Neural cell (in vitro differentiated cells): ENCODE results near the gene CCDC86. TPM values are rescaled to one million over a fixed set of nuclear protein-coding genes. Genes with fewer than 3 reads are reported as not detected.

Experiments
- H2AFZ ChIP-seq: fragments of 200-600, 300-800 bp; sonication (generic), shearing (Covaris generic); 2 replicates; pipeline ENCODE4 v1.6.0; 2014; ENCODE audit warnings: low read depth, mild to moderate bottlenecking, antibody characterized with exemption, low read length, moderate library complexity
- H3F3A ChIP-seq: fragments of 200-600 bp; shearing (Covaris generic); 2 replicates; pipeline ENCODE4 v1.6.1; 2016; ENCODE audit warnings: mild to moderate bottlenecking, moderate library complexity, mixed read lengths, antibody characterized with exemption, low read length; ENCODE audit not compliant: insufficient read depth, poor library complexity, severe bottlenecking
- H3K27ac ChIP-seq: fragments of 200-600, 300-800 bp; sonication (generic), shearing (Covaris generic); 2 replicates; pipeline ENCODE4 v1.5.1; 2014; ENCODE audit warnings: mild to moderate bottlenecking, low read length, moderate library complexity
- H3K27me3 ChIP-seq: fragments of 300-800, 200-600 bp; sonication (generic), shearing (Covaris generic); 2 replicates; pipeline ENCODE4 v1.6.0; 2014; ENCODE audit warnings: mild to moderate bottlenecking, low read depth, low read length, moderate library complexity; ENCODE audit not compliant: insufficient read depth
- H3K36me3 ChIP-seq: fragments of 300-800, 200-600 bp; sonication (generic), shearing (Covaris generic); 2 replicates; pipeline ENCODE4 v1.5.1; 2014; ENCODE audit warnings: mild to moderate bottlenecking, antibody characterized with exemption, low read length, moderate library complexity; ENCODE audit not compliant: insufficient read depth
- H3K4me2 ChIP-seq: fragments of 300-800, 200-600 bp; sonication (generic), shearing (Covaris generic); 2 replicates; pipeline ENCODE4 v1.6.0; 2014; ENCODE audit warnings: mild to moderate bottlenecking, low read length
- H3K4me3 ChIP-seq: fragments of 300-800, 200-600 bp; sonication (generic), shearing (Covaris generic); 2 replicates; pipeline ENCODE4 v1.5.1; 2014; ENCODE audit warnings: mild to moderate bottlenecking, low read length, moderate library complexity
- H3K79me2 ChIP-seq: fragments of 200-600 bp; shearing (Covaris generic); replicated peaks from 2 replicates; pipeline ENCODE4 v1.6.0; 2014; ENCODE audit warnings: mild to moderate bottlenecking, low read length, moderate library complexity; ENCODE audit not compliant: insufficient read depth
- H3K9ac ChIP-seq: fragments of 300-800, 200-600 bp; sonication (generic), shearing (Covaris generic); 2 replicates; pipeline ENCODE4 v1.6.1; 2016; ENCODE audit warnings: mild to moderate bottlenecking, low read length, mixed read lengths
- H3K9me2 ChIP-seq: fragments of 200-600 bp; shearing (Covaris generic); 2 replicates; pipeline ENCODE4 v1.6.1; 2016; ENCODE audit warnings: mild to moderate bottlenecking, low read length, mixed read lengths; ENCODE audit not compliant: insufficient read depth
- H3K9me3 ChIP-seq: fragments of 200-600, 300-800 bp; sonication (generic), shearing (Covaris generic); 2 replicates; pipeline ENCODE4 v1.6.1; 2016; ENCODE audit warnings: mild to moderate bottlenecking, mixed run types, low read length, moderate library complexity, mixed read lengths
- H4K20me1 ChIP-seq: fragments of 200-600 bp; shearing (Covaris generic); 2 replicates; pipeline ENCODE4 v1.6.1; 2016; ENCODE audit warnings: mild to moderate bottlenecking, mixed run types; ENCODE audit not compliant: insufficient read depth
- EP300 ChIP-seq: fragments of 450-650 bp; conservative IDR thresholded peaks from 2 replicates; pipeline ENCODE4 v1.6.1; 2014; ENCODE audit warnings: antibody characterized with exemption, mild to moderate bottlenecking, moderate library complexity; ENCODE audit not compliant: poor library complexity, severe bottlenecking
- EZH2 ChIP-seq: fragments of 200-600, 300-800 bp; shearing (Covaris generic), sonication (generic); IDR thresholded peaks from 2 replicates; pipeline ENCODE4 v1.6.1; 2014; ENCODE audit warnings: antibody characterized with exemption, low read length, borderline replicate concordance, mild to moderate bottlenecking; ENCODE audit not compliant: insufficient read depth, poor library complexity, severe bottlenecking
- MXI1 ChIP-seq: fragments of 450-650 bp; conservative IDR thresholded peaks from 2 replicates; pipeline ENCODE4 v1.6.1; 2014; ENCODE audit warnings: antibody characterized with exemption, mild to moderate bottlenecking; ENCODE audit not compliant: poor library complexity, severe bottlenecking
- POLR2AphosphoS5 ChIP-seq: IDR thresholded peaks from 2 replicates; pipeline ENCODE4 v1.6.1; 2012
- RAD21 ChIP-seq: fragments of 450-650 bp; conservative IDR thresholded peaks from 2 replicates; pipeline ENCODE4 v1.6.1; 2014; ENCODE audit warnings: antibody characterized with exemption, mild to moderate bottlenecking, moderate library complexity
- SMC3 ChIP-seq: fragments of 450-650 bp; conservative IDR thresholded peaks from 2 replicates; pipeline ENCODE4 v1.6.1; 2014; ENCODE audit warnings: antibody characterized with exemption, mild to moderate bottlenecking, moderate library complexity; ENCODE audit not compliant: poor library complexity
- TAF1 ChIP-seq: IDR thresholded peaks from 2 replicates; pipeline ENCODE4 v1.6.1; 2012; ENCODE audit warnings: low read depth
- polyA plus RNA-seq: library from polyadenylated mRNA; depleted of rRNA; stranded (reverse); fragments of >200 nt; gene quantifications from 2 replicates; pipeline ENCODE4 v1.2.3, GENCODE V29; 2014
- TF ChIP-seq, protein P1 (sequence below): IDR thresholded peaks from 2 replicates; pipeline ENCODE4 v1.6.1; 2012; ENCODE audit warnings: borderline replicate concordance
- TF ChIP-seq, protein P2 (sequence below): fragments of 450-650 bp; IDR thresholded peaks from 2 replicates; pipeline ENCODE4 v1.5.1; 2014; ENCODE audit warnings: antibody characterized with exemption, mild to moderate bottlenecking, moderate library complexity; ENCODE audit not compliant: poor library complexity, severe bottlenecking

Gene CCDC86
- polyA plus RNA-seq, 1 donor from 2014 or later = 0.16 TPM

DNA sequence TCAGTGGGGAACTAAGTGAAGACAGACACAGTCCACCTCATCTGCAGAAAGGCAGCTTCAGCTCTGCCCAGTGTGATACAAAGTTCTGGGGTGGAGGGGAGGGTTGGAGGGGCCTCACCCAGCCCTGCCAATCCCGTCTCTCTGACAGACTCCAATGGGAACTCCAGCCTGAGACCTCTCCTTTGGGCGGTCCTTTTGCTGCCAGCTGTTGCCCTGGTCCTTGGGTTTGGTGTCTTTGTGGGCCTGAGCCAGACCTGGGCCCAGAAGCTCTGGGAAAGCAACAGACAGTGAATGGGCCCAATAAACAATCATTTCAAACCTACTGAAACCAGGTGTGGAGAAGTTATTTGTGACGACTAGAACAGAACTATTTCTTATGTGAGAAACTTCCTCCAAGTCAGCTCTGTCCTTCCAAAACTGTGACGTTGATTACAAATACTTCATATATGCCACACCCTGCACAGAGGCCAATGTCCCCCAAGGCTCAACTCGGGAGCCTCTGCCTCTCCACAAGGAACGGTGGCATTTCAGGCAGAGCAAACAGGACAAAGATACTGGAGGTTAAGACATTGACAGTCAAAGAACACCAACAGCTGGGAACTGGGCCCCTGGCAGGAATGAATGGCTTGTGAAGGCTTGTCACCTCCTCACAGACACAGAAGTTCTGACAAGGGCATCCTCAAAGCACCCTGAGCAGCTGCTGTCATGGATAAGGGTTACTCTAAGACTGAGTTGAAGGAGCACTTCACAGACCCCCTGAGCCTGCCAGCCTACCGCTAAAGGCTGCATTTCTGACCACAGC is 33.7 kb downstream of the CCDC86 start:
- Histone ChIP-seq H3K9me3 (no peaks in the 10 kb centered on the region), H3K9me2 (no peaks in the 10 kb centered on the region), H3K4me2 (no peak overlapping the region), H3K27me3 (no peaks in the 10 kb centered on the region), H2AFZ (no peak overlapping the region), H3K9ac (no peak overlapping the region), H4K20me1 (no peaks in the 10 kb centered on the region), H3K79me2 (no peaks in the 10 kb centered on the region), H3F3A (no peaks in the 10 kb centered on the region), H3K27ac (no peak overlapping the region), H3K36me3 (no peaks in the 10 kb centered on the region), H3K4me3 (no peak overlapping the region)
- TF ChIP-seq EZH2 (no peak), RAD21 (no peak), EP300 (no peak)
- TF ChIP-seq, protein P1, sequence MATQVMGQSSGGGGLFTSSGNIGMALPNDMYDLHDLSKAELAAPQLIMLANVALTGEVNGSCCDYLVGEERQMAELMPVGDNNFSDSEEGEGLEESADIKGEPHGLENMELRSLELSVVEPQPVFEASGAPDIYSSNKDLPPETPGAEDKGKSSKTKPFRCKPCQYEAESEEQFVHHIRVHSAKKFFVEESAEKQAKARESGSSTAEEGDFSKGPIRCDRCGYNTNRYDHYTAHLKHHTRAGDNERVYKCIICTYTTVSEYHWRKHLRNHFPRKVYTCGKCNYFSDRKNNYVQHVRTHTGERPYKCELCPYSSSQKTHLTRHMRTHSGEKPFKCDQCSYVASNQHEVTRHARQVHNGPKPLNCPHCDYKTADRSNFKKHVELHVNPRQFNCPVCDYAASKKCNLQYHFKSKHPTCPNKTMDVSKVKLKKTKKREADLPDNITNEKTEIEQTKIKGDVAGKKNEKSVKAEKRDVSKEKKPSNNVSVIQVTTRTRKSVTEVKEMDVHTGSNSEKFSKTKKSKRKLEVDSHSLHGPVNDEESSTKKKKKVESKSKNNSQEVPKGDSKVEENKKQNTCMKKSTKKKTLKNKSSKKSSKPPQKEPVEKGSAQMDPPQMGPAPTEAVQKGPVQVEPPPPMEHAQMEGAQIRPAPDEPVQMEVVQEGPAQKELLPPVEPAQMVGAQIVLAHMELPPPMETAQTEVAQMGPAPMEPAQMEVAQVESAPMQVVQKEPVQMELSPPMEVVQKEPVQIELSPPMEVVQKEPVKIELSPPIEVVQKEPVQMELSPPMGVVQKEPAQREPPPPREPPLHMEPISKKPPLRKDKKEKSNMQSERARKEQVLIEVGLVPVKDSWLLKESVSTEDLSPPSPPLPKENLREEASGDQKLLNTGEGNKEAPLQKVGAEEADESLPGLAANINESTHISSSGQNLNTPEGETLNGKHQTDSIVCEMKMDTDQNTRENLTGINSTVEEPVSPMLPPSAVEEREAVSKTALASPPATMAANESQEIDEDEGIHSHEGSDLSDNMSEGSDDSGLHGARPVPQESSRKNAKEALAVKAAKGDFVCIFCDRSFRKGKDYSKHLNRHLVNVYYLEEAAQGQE = no peak

DNA sequence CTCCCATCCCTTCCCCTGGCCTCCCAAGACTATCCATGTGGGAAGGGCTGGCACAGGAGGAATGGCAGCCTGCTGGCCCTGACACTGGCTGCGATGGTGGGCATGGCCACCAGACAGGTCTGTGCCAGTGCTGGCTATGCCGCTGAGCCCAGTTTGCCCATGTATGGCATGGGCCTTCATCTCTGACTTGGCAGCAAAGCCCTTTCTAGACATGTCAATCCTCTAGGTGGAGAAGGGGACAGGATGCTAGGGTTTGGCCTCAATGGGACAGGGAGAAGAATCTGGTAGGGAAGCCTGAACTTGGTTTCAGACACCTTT is 34.2 kb downstream of the CCDC86 start:
- Histone ChIP-seq H3F3A (no peaks in the 10 kb centered on the region), H2AFZ (no peak overlapping the region), H3K9me2 (no peaks in the 10 kb centered on the region), H3K9ac (no peak overlapping the region), H3K79me2 (no peaks in the 10 kb centered on the region), H4K20me1 (no peaks in the 10 kb centered on the region), H3K27ac (no peak overlapping the region), H3K9me3 (no peaks in the 10 kb centered on the region), H3K36me3 (no peaks in the 10 kb centered on the region), H3K4me2 (no peak overlapping the region), H3K4me3 (no peak overlapping the region), H3K27me3 (no peaks in the 10 kb centered on the region)
- TF ChIP-seq POLR2AphosphoS5 (no peak), MXI1 (no peak), RAD21 (no peak), EZH2 (no peak), TAF1 (no peak), SMC3 (no peak), EP300 (no peak)
- TF ChIP-seq, protein P1 = no peak
- TF ChIP-seq, protein P2, sequence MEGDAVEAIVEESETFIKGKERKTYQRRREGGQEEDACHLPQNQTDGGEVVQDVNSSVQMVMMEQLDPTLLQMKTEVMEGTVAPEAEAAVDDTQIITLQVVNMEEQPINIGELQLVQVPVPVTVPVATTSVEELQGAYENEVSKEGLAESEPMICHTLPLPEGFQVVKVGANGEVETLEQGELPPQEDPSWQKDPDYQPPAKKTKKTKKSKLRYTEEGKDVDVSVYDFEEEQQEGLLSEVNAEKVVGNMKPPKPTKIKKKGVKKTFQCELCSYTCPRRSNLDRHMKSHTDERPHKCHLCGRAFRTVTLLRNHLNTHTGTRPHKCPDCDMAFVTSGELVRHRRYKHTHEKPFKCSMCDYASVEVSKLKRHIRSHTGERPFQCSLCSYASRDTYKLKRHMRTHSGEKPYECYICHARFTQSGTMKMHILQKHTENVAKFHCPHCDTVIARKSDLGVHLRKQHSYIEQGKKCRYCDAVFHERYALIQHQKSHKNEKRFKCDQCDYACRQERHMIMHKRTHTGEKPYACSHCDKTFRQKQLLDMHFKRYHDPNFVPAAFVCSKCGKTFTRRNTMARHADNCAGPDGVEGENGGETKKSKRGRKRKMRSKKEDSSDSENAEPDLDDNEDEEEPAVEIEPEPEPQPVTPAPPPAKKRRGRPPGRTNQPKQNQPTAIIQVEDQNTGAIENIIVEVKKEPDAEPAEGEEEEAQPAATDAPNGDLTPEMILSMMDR = no peak
